ENCODE results near the gene KCNJ6. TPM values are rescaled to one million over a fixed set of nuclear protein-coding genes. Genes with fewer than 3 reads are reported as not detected.

Gene KCNJ6
- total RNA-seq, 2 experiments from 2014 or later: not detected

GRCh38 chr21:37886120-37886519, 30.1 kb downstream of the KCNJ6 start:
- ChIA-PET POLR2A (no interaction called here), CTCF (ENCODE audit: unreplicated experiment) (interaction anchor here (1.0 kb wide), 1 partner anchor 15 kb away, joined by 3 read pairs; no protein-coding TSS in a partner anchor)
- intact Hi-C loops (cut with micrococcal nuclease; ENCODE audit: unreplicated experiment): no loop called here
- BruUV-seq (replicated peaks): no TSS peak
- Histone ChIP-seq H3K4me3 (ENCODE audit: low read depth, low read length, poor library complexity, severe bottlenecking) (no peak overlapping the region), H3K9me2 (ENCODE audit: insufficient read depth, low read length) (no peaks in the 10 kb centered on the region), H3K36me3 (ENCODE audit: insufficient read depth, low read length) (no peaks in the 10 kb centered on the region), H4K20me1 (ENCODE audit: insufficient read depth, low read length) (no peaks in the 10 kb centered on the region), H3K4me2 (ENCODE audit: low read length) (no peak overlapping the region), H3K9me3 (ENCODE audit: low read length) (no peaks in the 10 kb centered on the region), H3K27ac (ENCODE audit: low read depth, low read length, poor library complexity, severe bottlenecking) (no peak overlapping the region), H3K79me2 (ENCODE audit: insufficient read depth, low read depth, low read length) (no peaks in the 10 kb centered on the region), H3K4me1 (ENCODE audit: insufficient read depth, low read length, poor library complexity, severe bottlenecking) (no peaks in the 10 kb centered on the region), H2AFZ (ENCODE audit: low read length) (no peak overlapping the region)
- DNase-seq (ENCODE audit: low spot score): no peak
- TF ChIP-seq EZH2phosphoT487 (IDR thresholded peaks at IDR 0.05; ENCODE audit: borderline replicate concordance, low read depth, low read length): no peak
- no peak for TF ChIP-seq CTCF (conservative IDR thresholded peaks at IDR 0.05; ENCODE audit: low read length)

- no TSS peak for BruUV-seq (replicated peaks)
- Histone ChIP-seq H2AFZ (ENCODE audit: low read length) (no peak overlapping the region), H3K9me3 (ENCODE audit: low read length) (no peaks in the 10 kb centered on the region), H3K79me2 (ENCODE audit: insufficient read depth, low read depth, low read length) (no peaks in the 10 kb centered on the region), H3K4me1 (ENCODE audit: insufficient read depth, low read length, poor library complexity, severe bottlenecking) (no peaks in the 10 kb centered on the region), H3K27ac (ENCODE audit: low read depth, low read length, poor library complexity, severe bottlenecking) (no peak overlapping the region), H3K9me2 (ENCODE audit: insufficient read depth, low read length) (no peaks in the 10 kb centered on the region), H3K36me3 (ENCODE audit: insufficient read depth, low read length) (no peaks in the 10 kb centered on the region), H4K20me1 (ENCODE audit: insufficient read depth, low read length) (no peaks in the 10 kb centered on the region), H3K4me3 (ENCODE audit: low read depth, low read length, poor library complexity, severe bottlenecking) (no peak overlapping the region), H3K4me2 (ENCODE audit: low read length) (no peak overlapping the region)
- intact Hi-C loops (cut with micrococcal nuclease; ENCODE audit: unreplicated experiment): no loop called here
- ChIA-PET POLR2A (no interaction called here), CTCF (ENCODE audit: unreplicated experiment) (no interaction called here)
- no peak for DNase-seq (ENCODE audit: low spot score)
- TF ChIP-seq EZH2phosphoT487 (IDR thresholded peaks at IDR 0.05; ENCODE audit: borderline replicate concordance, low read depth, low read length): no peak
- TF ChIP-seq CTCF (conservative IDR thresholded peaks at IDR 0.05; ENCODE audit: low read length): no peak
Observed at GRCh38 chr21:37878946-37879660, 37.2 kb downstream of the KCNJ6 start.

GRCh38 chr21:37877888-37878684, 38.2 kb downstream of the KCNJ6 start:
- intact Hi-C loops (cut with micrococcal nuclease; ENCODE audit: unreplicated experiment): no loop called here

More at GRCh38 chr21:37877888-37878684, 38.2 kb downstream of the KCNJ6 start:
- POLR2A ChIA-PET: no interaction called here
- Histone ChIP-seq H3K27ac (ENCODE audit: low read depth, low read length, poor library complexity, severe bottlenecking) (no peak overlapping the region), H3K79me2 (ENCODE audit: insufficient read depth, low read depth, low read length) (no peaks in the 10 kb centered on the region), H3K4me2 (ENCODE audit: low read length) (no peak overlapping the region), H3K4me1 (ENCODE audit: insufficient read depth, low read length, poor library complexity, severe bottlenecking) (no peaks in the 10 kb centered on the region), H2AFZ (ENCODE audit: low read length) (no peak overlapping the region), H4K20me1 (ENCODE audit: insufficient read depth, low read length) (no peaks in the 10 kb centered on the region), H3K36me3 (ENCODE audit: insufficient read depth, low read length) (no peaks in the 10 kb centered on the region), H3K9me3 (ENCODE audit: low read length) (no peaks in the 10 kb centered on the region), H3K4me3 (ENCODE audit: low read depth, low read length, poor library complexity, severe bottlenecking) (no peak overlapping the region), H3K9me2 (ENCODE audit: insufficient read depth, low read length) (no peaks in the 10 kb centered on the region)
- no TSS peak for BruUV-seq (replicated peaks)
- DNase-seq (ENCODE audit: low spot score): no peak
- CTCF ChIA-PET (ENCODE audit: unreplicated experiment): no interaction called here
- no peak for TF ChIP-seq EZH2phosphoT487 (IDR thresholded peaks at IDR 0.05; ENCODE audit: borderline replicate concordance, low read depth, low read length)
